RWPE2 (cell line): ENCODE data around the gene PIK3R5.
A peak's percentile ranks its signal among the peaks of the same experiment; 100 is the strongest.

Experiments
- ATAC-seq: fragments of 200-7000 bp; cut with Tn5 transposase; 3 replicates; pipeline ENCODE4 v1.9.1; 2021; ENCODE audit warnings: low read depth
- DNase-seq: peaks from one replicate; pipeline ENCODE4 v3.0.0-alpha.2; 2020; ENCODE audit warnings: low spot score
- H3K27ac ChIP-seq: fragments of 450-650 bp; 2 replicates; pipeline ENCODE4 v1.5.1; 2017; ENCODE audit warnings: mild to moderate bottlenecking; ENCODE audit not compliant: poor library complexity, severe bottlenecking
- H3K27me3 ChIP-seq: fragments of 250-450 bp; sonication (Bioruptor Pico); 2 replicates; pipeline ENCODE4 v1.5.1; 2021; ENCODE audit warnings: mild to moderate bottlenecking, moderate library complexity; ENCODE audit not compliant: insufficient read depth, poor library complexity, severe bottlenecking
- H3K36me3 ChIP-seq: fragments of 250-450 bp; sonication (Bioruptor Pico); 2 replicates; pipeline ENCODE4 v1.5.1; 2020; ENCODE audit warnings: low read depth, mild to moderate bottlenecking, moderate library complexity
- H3K4me1 ChIP-seq: fragments of 250-450 bp; sonication (Bioruptor Pico); 2 replicates; pipeline ENCODE4 v1.5.1; 2021; ENCODE audit warnings: mild to moderate bottlenecking, moderate library complexity; ENCODE audit not compliant: insufficient read depth, poor library complexity, severe bottlenecking
- H3K4me3 ChIP-seq: fragments of 250-450 bp; sonication (Bioruptor Pico); 2 replicates; pipeline ENCODE4 v1.5.1; 2021; ENCODE audit warnings: mild to moderate bottlenecking, moderate library complexity; ENCODE audit not compliant: severe bottlenecking
- H3K9me3 ChIP-seq: fragments of 250-450 bp; sonication (Bioruptor Pico); 2 replicates; pipeline ENCODE4 v1.5.1; 2021; ENCODE audit warnings: mild to moderate bottlenecking, moderate library complexity; ENCODE audit not compliant: severe bottlenecking
- CTCF ChIP-seq: fragments of 450-650 bp; IDR thresholded peaks from one replicate; pipeline ENCODE4 v1.5.1; 2017; ENCODE audit warnings: mild to moderate bottlenecking, moderate library complexity; ENCODE audit not compliant: poor library complexity, severe bottlenecking

PIK3R5 gene

GRCh38 chr17:8875436-8875835, 90.1 kb downstream of the PIK3R5 start:
- TF ChIP-seq CTCF = no peak
- DNase-seq (peak; percentile 9), ATAC-seq (no peak)
- no peak overlapping the region for H3K4me3 ChIP-seq
- no peaks in the 10 kb centered on the region for H3K36me3 ChIP-seq
- no peaks in the 10 kb centered on the region for H3K27me3 ChIP-seq
- no peak overlapping the region for H3K27ac ChIP-seq
- no peaks in the 10 kb centered on the region for H3K4me1 ChIP-seq
- H3K9me3 ChIP-seq = no peaks in the 10 kb centered on the region

GRCh38 chr17:8873801-8874715, 91.4 kb downstream of the PIK3R5 start:
- ATAC-seq (no peak), DNase-seq (no peak)
- H3K27ac ChIP-seq = no peak overlapping the region
- no peak for TF ChIP-seq CTCF
- no peaks in the 10 kb centered on the region for H3K36me3 ChIP-seq
- no peak overlapping the region for H3K4me3 ChIP-seq
- H3K4me1 ChIP-seq = no peaks in the 10 kb centered on the region
- H3K27me3 ChIP-seq = no peaks in the 10 kb centered on the region
- H3K9me3 ChIP-seq = no peaks in the 10 kb centered on the region

- H3K36me3 ChIP-seq = no peaks in the 10 kb centered on the region
- no peak overlapping the region for H3K4me3 ChIP-seq
- ATAC-seq (no peak), DNase-seq (no peak)
- TF ChIP-seq CTCF = no peak
- H3K4me1 ChIP-seq = no peaks in the 10 kb centered on the region
- H3K9me3 ChIP-seq = no peaks in the 10 kb centered on the region
- H3K27me3 ChIP-seq = no peaks in the 10 kb centered on the region
- H3K27ac ChIP-seq = no peak overlapping the region
Observed at GRCh38 chr17:8872705-8873435, 92.6 kb downstream of the PIK3R5 start.

- no peak for ATAC-seq
- Histone ChIP-seq H3K36me3 (no peaks in the 10 kb centered on the region), H3K9me3 (no peaks in the 10 kb centered on the region), H3K4me1 (no peaks in the 10 kb centered on the region), H3K27me3 (no peaks in the 10 kb centered on the region), H3K4me3 (no peak overlapping the region), H3K27ac (no peak overlapping the region)
- DNase-seq = no peak
- TF ChIP-seq CTCF = no peak
Observed at GRCh38 chr17:8872036-8872704, 93.3 kb downstream of the PIK3R5 start.
